ENCODE measurements around the gene DHPS.

DNA sequence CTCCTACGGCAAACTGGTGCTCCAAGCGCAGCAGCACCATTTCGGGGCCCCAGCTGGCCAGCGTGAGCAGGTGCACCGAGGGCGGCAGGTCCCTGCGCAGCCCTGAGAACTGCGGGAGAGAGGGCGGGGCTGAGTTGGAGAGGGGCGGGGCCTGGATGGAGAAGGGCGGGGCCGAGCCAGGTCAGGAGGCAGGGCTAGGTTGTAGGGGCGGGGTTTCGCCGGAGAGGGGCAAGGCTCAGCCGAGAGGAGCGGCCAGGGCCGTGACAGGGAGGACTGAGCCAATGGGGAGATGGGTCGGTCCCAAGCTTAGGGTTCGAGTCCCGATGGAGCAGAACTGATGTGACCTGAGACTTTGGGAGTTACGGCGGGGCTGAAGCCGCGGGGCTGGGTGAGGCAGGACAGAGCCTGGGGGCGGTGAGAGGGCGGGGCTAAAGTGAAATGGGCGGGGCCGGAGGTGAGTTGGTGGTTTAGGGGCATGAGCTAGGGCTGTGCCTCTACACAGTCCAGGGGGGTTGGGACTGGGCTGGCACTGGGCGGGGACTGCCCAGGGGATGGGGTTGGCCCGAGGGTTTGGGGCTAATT is 34.1 kb downstream of the DHPS start:
- TF ChIP-seq ZNF274 (CRISPR knock-in tag; IDR thresholded peaks at IDR 0.05) (no peak), ATAD3A (CRISPR knock-in tag; IDR thresholded peaks at IDR 0.05) (no peak), NFE2L1 (CRISPR knock-in tag; IDR thresholded peaks at IDR 0.05; ENCODE audit: borderline replicate concordance) (no peak), JUND (CRISPR knock-in tag; IDR thresholded peaks at IDR 0.05) (no peak), NR0B2 (CRISPR knock-in tag; IDR thresholded peaks at IDR 0.05) (no peak)
- TF ChIP-seq, protein P1, sequence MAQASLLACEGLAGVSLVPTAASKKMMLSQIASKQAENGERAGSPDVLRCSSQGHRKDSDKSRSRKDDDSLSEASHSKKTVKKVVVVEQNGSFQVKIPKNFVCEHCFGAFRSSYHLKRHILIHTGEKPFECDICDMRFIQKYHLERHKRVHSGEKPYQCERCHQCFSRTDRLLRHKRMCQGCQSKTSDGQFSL (CRISPR knock-in tag; IDR thresholded peaks at IDR 0.05), result no peak
- TF ChIP-seq, protein P2, sequence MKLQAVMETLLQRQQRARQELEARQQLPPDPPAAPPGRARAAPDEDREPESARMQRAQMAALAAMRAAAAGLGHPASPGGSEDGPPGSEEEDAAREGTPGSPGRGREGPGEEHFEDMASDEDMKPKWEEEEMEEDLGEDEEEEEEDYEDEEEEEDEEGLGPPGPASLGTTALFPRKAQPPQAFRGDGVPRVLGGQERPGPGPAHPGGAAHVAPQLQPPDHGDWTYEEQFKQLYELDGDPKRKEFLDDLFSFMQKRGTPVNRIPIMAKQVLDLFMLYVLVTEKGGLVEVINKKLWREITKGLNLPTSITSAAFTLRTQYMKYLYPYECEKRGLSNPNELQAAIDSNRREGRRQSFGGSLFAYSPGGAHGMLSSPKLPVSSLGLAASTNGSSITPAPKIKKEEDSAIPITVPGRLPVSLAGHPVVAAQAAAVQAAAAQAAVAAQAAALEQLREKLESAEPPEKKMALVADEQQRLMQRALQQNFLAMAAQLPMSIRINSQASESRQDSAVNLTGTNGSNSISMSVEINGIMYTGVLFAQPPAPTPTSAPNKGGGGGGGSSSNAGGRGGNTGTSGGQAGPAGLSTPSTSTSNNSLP (IDR thresholded peaks at IDR 0.05; ENCODE audit: low read depth, low read length), result no peak
